ENCODE results near the gene ZNF445. TPM values are rescaled to one million over a fixed set of nuclear protein-coding genes. Genes with fewer than 3 reads are reported as not detected.
A peak's percentile ranks its signal among the peaks of the same experiment; 100 is the strongest.

The ZNF445 gene
- total RNA-seq, 2 donors from 2014 or later: 11.5 to 14.6 TPM

GRCh38 chr3:44444437-44444836 lies 33.0 kb downstream of the ZNF445 start:
- no peak for TF ChIP-seq CTCF (IDR thresholded peaks at IDR 0.05)
- Histone ChIP-seq H3K9me3 (no peaks in the 10 kb centered on the region), H3K9ac (ENCODE audit: low read depth in 2 of 2, low read length in 2 of 2) (no peak overlapping the region), H3K4me1 (no peaks in the 10 kb centered on the region), H3K27ac (no peak overlapping the region), H3K36me3 (peaks cover 7% of the 10 kb centered on the region), H3K4me3 (no peak overlapping the region), H3K27me3 (no peaks in the 10 kb centered on the region)
- no peak for DNase-seq
- intact Hi-C loops (cut with DNase I): no loop called here

- intact Hi-C loops (cut with DNase I): no loop called here
- Histone ChIP-seq H3K9me3 (no peaks in the 10 kb centered on the region), H3K4me1 (no peaks in the 10 kb centered on the region), H3K4me3 (no peak overlapping the region), H3K27ac (no peak overlapping the region), H3K36me3 (no peaks in the 10 kb centered on the region), H3K9ac (ENCODE audit: low read depth in 2 of 2, low read length in 2 of 2) (no peak overlapping the region), H3K27me3 (no peaks in the 10 kb centered on the region)
- DNase-seq: no peak
- TF ChIP-seq CTCF (IDR thresholded peaks at IDR 0.05): no peak
Observed at GRCh38 chr3:44442596-44443309, 34.7 kb downstream of the ZNF445 start.

GRCh38 chr3:44439499-44440295 lies 37.8 kb downstream of the ZNF445 start:
- DNase-seq: peak; percentile 75
- Histone ChIP-seq H3K4me1 (no peaks in the 10 kb centered on the region), H3K9ac (ENCODE audit: low read depth in 2 of 2, low read length in 2 of 2) (peak overlapping the region in 1 of 2 donors; percentile 54), H3K27ac (peak overlapping the region; percentile 75), H3K9me3 (no peaks in the 10 kb centered on the region), H3K27me3 (no peaks in the 10 kb centered on the region), H3K36me3 (no peaks in the 10 kb centered on the region), H3K4me3 (no peak overlapping the region)
- intact Hi-C loops (cut with DNase I): no loop called here
- TF ChIP-seq CTCF (IDR thresholded peaks at IDR 0.05): no peak

- no peak overlapping the region for H3K9ac ChIP-seq (ENCODE audit: low read depth in 2 of 2, low read length in 2 of 2)
- TF ChIP-seq CTCF (IDR thresholded peaks at IDR 0.05): no peak
- H3K4me3 ChIP-seq: no peak overlapping the region
- no peak overlapping the region for H3K27ac ChIP-seq
- intact Hi-C loops (cut with DNase I): no loop called here
- no peaks in the 10 kb centered on the region for H3K36me3 ChIP-seq
- no peaks in the 10 kb centered on the region for H3K4me1 ChIP-seq
- no peaks in the 10 kb centered on the region for H3K9me3 ChIP-seq
- H3K27me3 ChIP-seq: no peaks in the 10 kb centered on the region
- no peak for DNase-seq
Observed at GRCh38 chr3:44437800-44438199, 39.7 kb downstream of the ZNF445 start.

- H3K36me3 ChIP-seq: no peaks in the 10 kb centered on the region
- no peak overlapping the region for H3K4me3 ChIP-seq
- intact Hi-C loops (cut with DNase I): no loop called here
- no peaks in the 10 kb centered on the region for H3K4me1 ChIP-seq
- H3K27me3 ChIP-seq: no peaks in the 10 kb centered on the region
- no peaks in the 10 kb centered on the region for H3K9me3 ChIP-seq
- no peak for DNase-seq
- TF ChIP-seq CTCF (IDR thresholded peaks at IDR 0.05): no peak
- no peak overlapping the region for H3K27ac ChIP-seq
- H3K9ac ChIP-seq (ENCODE audit: low read depth in 2 of 2, low read length in 2 of 2): no peak overlapping the region
Observed at GRCh38 chr3:44436181-44436580, 41.3 kb downstream of the ZNF445 start.
